ENCODE measurements around the gene ACOX2.

GRCh38 chr3:58492494-58492905 lies 44.5 kb downstream of the ACOX2 start:
- TF ChIP-seq CREB1 (IDR thresholded peaks at IDR 0.05) = no peak
- no peak for TF ChIP-seq YY1 (IDR thresholded peaks at IDR 0.05; ENCODE audit: low read depth, low read length)
- TF ChIP-seq POLR2AphosphoS5 (IDR thresholded peaks at IDR 0.05; ENCODE audit: low read depth, low read length) = no peak
- no peak for TF ChIP-seq CTCF (IDR thresholded peaks at IDR 0.05; ENCODE audit: control extremely low read depth in 1 of 3, insufficient read depth in 1 of 3, low read depth in 1 of 3, low read length in 3 of 3)
- no peak for TF ChIP-seq SIN3A (conservative IDR thresholded peaks at IDR 0.05 in 1 of 2, IDR thresholded peaks at IDR 0.05 in 1 of 2; ENCODE audit: low read depth in 1 of 2, low read length in 2 of 2)
- no peak; a peak in 1 of 3 replicates for TF ChIP-seq POLR2A (IDR thresholded peaks at IDR 0.05; ENCODE audit: control extremely low read depth in 1 of 2, low read depth in 2 of 2, low read length in 2 of 2)
- TF ChIP-seq TAF1 (IDR thresholded peaks at IDR 0.05; ENCODE audit: low read depth, low read length) = no peak
- TF ChIP-seq BRCA1 (IDR thresholded peaks at IDR 0.05; ENCODE audit: low read depth, low read length) = no peak
- TF ChIP-seq MAX (IDR thresholded peaks at IDR 0.05) = no peak

Data from H1 (cell line).